Psoas muscle (tissue), 8 donors: Measurements from ENCODE around the gene CCER1. TPM values are rescaled to one million over a fixed set of nuclear protein-coding genes. Genes with fewer than 3 reads are reported as not detected.
A peak's percentile ranks its signal among the peaks of the same experiment; 100 is the strongest.

Experiments used
- ATAC-seq, 4 donors: fragments of 200-7000 bp; cut with Tn5 transposase; one replicate each; pipeline ENCODE4 v1.9.1; 2020; ENCODE audit warnings: moderate library complexity in 3 of 4, mild to moderate bottlenecking in 2 of 4
- DNase-seq, 2 donors: peaks; one replicate each; pipeline ENCODE4 v3.0.0-alpha.2; 2020
- H3K27ac ChIP-seq: fragments of 200-600 bp; one replicate; pipeline ENCODE4 v1.8.0; 2022
- H3K27me3 ChIP-seq, 3 donors: fragments of 200-600 bp in 1 of 3; one replicate each; pipeline versions ENCODE4 v1.6.1 to v1.8.0; 2013 to 2022; ENCODE audit warnings: low read length in 2 of 3, mild to moderate bottlenecking in 2 of 3, moderate library complexity in 1 of 3; ENCODE audit not compliant: insufficient read depth in 3 of 3
- H3K36me3 ChIP-seq, 2 donors: fragments of 200-600 bp in 1 of 2; one replicate each; pipeline versions ENCODE4 v1.6.1 to v1.8.0; 2013 to 2022; ENCODE audit warnings: low read depth in 1 of 2, mild to moderate bottlenecking in 1 of 2, moderate library complexity in 1 of 2; ENCODE audit not compliant: insufficient read depth in 1 of 2
- H3K4me1 ChIP-seq: fragments of 200-600 bp; one replicate; pipeline ENCODE4 v1.8.0; 2022
- H3K4me3 ChIP-seq: fragments of 200-600 bp; one replicate; pipeline ENCODE4 v1.8.0; 2022; ENCODE audit warnings: mild to moderate bottlenecking
- H3K9me3 ChIP-seq: fragments of 200-600 bp; one replicate; pipeline ENCODE4 v1.8.0; 2022
- WGBS, 3 donors: extraction: QIAGEN DNeasy Blood & Tissue Kit; methylation state at CpG; one replicate each; pipeline versions ENCODE4 v1.1.6 to v1.1.7; 2013; 5-methylcytosine and 5-hydroxymethylcytosine counted together
- intact Hi-C, 2 donors: fragments of 100-400 bp; cut with DNase I; formaldehyde crosslinking; loops; one replicate each; pipeline versions ENCODE4 v1.11.0 to v1.14.2; 2022
- polyA plus RNA-seq, 3 donors: library from polyadenylated mRNA; stranded (reverse); fragments of 200-250 nt; gene quantifications; one replicate each; pipeline ENCODE4 v1.2.3, GENCODE V29; 2013
- total RNA-seq, 4 donors: library from RNA; stranded (reverse); fragmentation: NEBNext Ultra II Directional in 2 of 4; extraction: Animal tissue kit (Norgen Biotek cat#: 25700) in 2 of 4; gene quantifications; one replicate each; pipeline versions ENCODE4 v1.2.1 to v1.2.4, GENCODE V29; 2021 to 2023
- TF ChIP-seq, protein P1 (sequence below): fragments of 200-600 bp; IDR thresholded peaks from one replicate; pipeline ENCODE4 v1.8.0; 2022; ENCODE audit warnings: antibody characterized with exemption
- donor health status: healthy with polysubstance abuse.
- donor health status: DM: no; HTN: no; CAD: no; lungs with moderate emphysema.
- donor health status: Bipolar disorder and iron deficiency.
- donor health status: healthy.
- donor health status: DM: yes; HTN: yes; CAD: no.
- donor health status: DM: no; HTN: no; CAD: no.
- donor health status: DM: no; HTN: no; CAD: no.
- donor health status: DM: yes; HTN: yes; CAD: no.

Gene CCER1
- total and polyA plus RNA-seq, 7 donors, result not detected

DNA sequence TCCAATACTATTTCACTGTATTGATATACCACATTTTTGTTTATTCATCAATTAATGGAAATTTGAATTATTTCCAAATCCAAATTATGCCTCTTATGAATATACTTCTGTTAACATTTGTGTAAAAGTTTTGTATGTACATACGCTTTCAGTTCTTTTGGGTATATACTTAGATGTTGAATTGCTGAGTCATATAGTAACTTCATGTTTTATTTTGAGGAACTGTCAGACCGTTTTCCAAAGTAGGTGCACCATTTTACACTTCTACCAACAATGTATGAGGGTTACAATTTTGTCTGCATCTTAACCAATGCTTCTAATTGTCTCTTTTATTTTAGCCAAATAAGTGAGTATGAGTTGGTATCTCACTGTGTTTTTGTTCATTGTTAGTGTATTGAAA lies 10.2 kb upstream of the CCER1 start:
- no peak for ATAC-seq
- no peaks in the 10 kb centered on the region for H3K27me3 ChIP-seq
- H3K9me3 ChIP-seq, result no peaks in the 10 kb centered on the region
- TF ChIP-seq, protein P1, sequence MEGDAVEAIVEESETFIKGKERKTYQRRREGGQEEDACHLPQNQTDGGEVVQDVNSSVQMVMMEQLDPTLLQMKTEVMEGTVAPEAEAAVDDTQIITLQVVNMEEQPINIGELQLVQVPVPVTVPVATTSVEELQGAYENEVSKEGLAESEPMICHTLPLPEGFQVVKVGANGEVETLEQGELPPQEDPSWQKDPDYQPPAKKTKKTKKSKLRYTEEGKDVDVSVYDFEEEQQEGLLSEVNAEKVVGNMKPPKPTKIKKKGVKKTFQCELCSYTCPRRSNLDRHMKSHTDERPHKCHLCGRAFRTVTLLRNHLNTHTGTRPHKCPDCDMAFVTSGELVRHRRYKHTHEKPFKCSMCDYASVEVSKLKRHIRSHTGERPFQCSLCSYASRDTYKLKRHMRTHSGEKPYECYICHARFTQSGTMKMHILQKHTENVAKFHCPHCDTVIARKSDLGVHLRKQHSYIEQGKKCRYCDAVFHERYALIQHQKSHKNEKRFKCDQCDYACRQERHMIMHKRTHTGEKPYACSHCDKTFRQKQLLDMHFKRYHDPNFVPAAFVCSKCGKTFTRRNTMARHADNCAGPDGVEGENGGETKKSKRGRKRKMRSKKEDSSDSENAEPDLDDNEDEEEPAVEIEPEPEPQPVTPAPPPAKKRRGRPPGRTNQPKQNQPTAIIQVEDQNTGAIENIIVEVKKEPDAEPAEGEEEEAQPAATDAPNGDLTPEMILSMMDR, result no peak
- WGBS, 3 donors, result 86% methylated on average over 2 of the region's 2 CpGs
- DNase-seq, result no peak
- H3K4me3 ChIP-seq, result no peak overlapping the region
- H3K27ac ChIP-seq, result no peak overlapping the region
- H3K4me1 ChIP-seq, result no peaks in the 10 kb centered on the region
- intact Hi-C loops, result no loop called here
- no peaks in the 10 kb centered on the region for H3K36me3 ChIP-seq

DNA sequence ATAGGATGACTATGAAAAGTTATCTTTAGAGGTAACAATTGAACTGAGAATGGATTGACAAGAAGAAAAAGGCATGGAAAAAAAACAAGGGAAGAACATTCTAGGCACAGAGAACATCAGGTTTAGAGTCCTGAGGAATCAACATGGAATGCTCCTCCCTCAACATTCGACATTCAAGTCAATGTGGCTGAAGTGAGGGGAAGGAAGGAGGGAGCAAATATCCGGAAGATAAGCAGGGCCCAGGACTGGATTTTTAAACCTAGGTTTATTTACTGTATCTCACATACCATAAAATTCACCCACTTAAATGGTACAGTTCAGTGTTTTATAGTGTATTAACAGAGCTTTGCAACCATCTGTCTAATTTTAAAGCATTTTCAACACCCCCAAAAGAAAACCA lies 9.6 kb upstream of the CCER1 start:
- Histone ChIP-seq H3K27ac (no peak overlapping the region), H3K4me3 (no peak overlapping the region), H3K36me3 (no peaks in the 10 kb centered on the region), H3K9me3 (no peaks in the 10 kb centered on the region), H3K4me1 (no peaks in the 10 kb centered on the region), H3K27me3 (no peaks in the 10 kb centered on the region)
- 56 to 65% (median 59%) methylated on average over 2 of the region's 2 CpGs for WGBS, 3 donors
- ATAC-seq, result no peak
- intact Hi-C loops, result no loop called here
- TF ChIP-seq, protein P1, result no peak
- DNase-seq, result no peak

DNA sequence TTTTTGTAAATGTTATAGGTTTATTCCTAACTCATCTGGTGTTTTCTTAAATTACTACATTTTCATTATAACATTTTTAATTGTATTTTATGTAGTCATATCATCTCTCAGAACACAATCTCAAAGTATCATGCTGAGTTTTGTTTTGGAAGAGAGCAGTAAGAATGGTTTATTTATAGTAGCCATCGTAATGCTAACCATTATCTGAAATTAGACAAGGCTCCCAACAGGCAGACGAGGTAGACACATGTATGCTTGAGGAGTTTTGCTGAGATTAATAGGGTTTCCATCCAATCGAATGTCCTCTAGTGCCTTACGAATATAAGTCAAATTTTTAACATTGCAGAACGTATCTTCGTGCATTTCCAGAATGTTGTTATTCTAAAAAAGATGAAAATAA lies 9.0 kb upstream of the CCER1 start:
- TF ChIP-seq, protein P1, result no peak
- 56 to 62% (median 57%) methylated on average over 6 of the region's 6 CpGs for WGBS, 3 donors

DNA sequence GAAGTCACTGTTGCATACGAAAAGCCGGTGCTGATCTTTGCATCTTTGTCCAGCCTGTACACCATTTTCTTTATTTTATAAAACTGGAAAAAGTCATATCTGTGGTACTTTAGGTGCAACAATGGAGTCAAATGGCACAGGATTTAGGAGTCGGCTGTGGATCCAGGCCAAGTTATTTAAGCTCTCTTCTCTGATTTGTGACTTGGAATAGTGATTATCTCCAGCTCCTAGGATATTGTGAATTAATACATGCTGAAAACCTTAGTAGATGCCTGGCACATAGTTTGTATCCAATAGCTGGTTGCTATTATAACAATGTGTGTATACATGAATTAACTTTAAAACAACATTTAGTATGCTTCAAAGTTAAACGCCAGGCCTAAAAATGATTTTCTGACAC lies 6.2 kb upstream of the CCER1 start:
- ATAC-seq (no peak), DNase-seq (no peak)
- no peaks in the 10 kb centered on the region for H3K36me3 ChIP-seq
- no peaks in the 10 kb centered on the region for H3K4me1 ChIP-seq
- H3K4me3 ChIP-seq, result no peak overlapping the region
- TF ChIP-seq, protein P1, result no peak
- no peaks in the 10 kb centered on the region for H3K27me3 ChIP-seq
- no peaks in the 10 kb centered on the region for H3K9me3 ChIP-seq
- intact Hi-C loops, result no loop called here
- H3K27ac ChIP-seq, result no peak overlapping the region
- WGBS, 3 donors, result 79 to 90% (median 80%) methylated on average over 4 of the region's 4 CpGs

More for the DNA sequence above, 9.0 kb upstream of the CCER1 start:
- Histone ChIP-seq H3K36me3 (no peaks in the 10 kb centered on the region), H3K9me3 (no peaks in the 10 kb centered on the region), H3K4me1 (no peaks in the 10 kb centered on the region), H3K27me3 (no peaks in the 10 kb centered on the region), H3K4me3 (no peak overlapping the region), H3K27ac (no peak overlapping the region)
- ATAC-seq (peak in 2 of 4 donors; percentile 53 to 56), DNase-seq (no peak)
- intact Hi-C loops, result no loop called here

DNA sequence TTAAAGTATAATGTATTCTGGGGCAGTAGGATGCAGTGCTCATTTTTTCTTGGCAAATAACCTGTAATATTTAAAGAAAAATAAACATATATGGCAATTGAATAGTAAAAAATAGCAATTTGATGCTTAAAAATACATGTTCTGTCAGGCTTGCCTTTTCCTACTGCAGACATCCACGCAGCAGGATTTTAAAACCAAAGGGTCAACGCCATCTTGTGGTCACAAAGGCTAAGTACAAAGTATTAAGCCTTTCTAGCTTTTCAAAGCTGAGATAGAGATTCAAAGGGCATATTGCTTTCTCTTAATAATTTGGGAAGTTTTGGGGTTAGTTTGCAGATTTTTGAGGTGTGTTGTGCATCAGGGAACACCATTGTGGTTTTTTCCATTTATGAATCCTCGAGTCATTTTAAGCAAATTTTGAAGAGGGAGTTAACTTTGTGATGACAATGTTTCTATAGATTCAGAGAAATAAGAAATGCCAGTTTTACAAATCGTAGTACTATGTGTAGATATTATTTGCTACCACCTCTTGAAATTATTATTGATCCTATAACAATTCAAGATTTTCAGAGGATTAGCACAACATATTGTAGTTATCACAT lies 4.7 kb upstream of the CCER1 start:
- intact Hi-C loops, result no loop called here

More for the DNA sequence above, 4.7 kb upstream of the CCER1 start:
- H3K4me3 ChIP-seq, result no peak overlapping the region
- no peaks in the 10 kb centered on the region for H3K36me3 ChIP-seq
- DNase-seq (no peak), ATAC-seq (peak in 2 of 4 donors; percentile 49 to 79)
- no peaks in the 10 kb centered on the region for H3K4me1 ChIP-seq
- WGBS, 3 donors, result 3 to 17% (median 9%) methylated on average over 4 of the region's 4 CpGs
- TF ChIP-seq, protein P1, result peak; percentile 70
- H3K9me3 ChIP-seq, result no peaks in the 10 kb centered on the region
- H3K27me3 ChIP-seq, result no peaks in the 10 kb centered on the region
- H3K27ac ChIP-seq, result no peak overlapping the region
